Measurements from ENCODE around the gene CTAG1B.

Gene CTAG1B

DNA sequence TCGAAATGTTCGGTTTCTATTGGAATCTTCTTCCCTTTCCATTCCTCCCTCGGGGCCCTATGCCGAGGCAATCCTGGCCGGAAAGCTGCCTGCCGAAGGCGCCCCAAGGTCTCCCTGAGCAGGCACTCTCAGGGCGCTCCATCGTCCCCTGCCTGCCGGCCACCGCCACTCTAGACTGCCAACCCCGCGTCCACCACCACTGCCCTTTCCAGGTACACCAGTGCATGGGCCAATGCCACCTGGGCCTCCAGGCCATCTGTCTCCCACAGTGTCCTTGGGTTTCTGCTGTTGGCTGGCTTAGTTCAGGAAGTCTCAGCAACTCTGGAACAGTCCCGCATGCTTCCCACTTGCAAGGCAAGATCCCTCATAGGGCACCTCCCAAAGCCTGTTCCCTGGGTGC lies 19.6 kb downstream of the CTAG1B start:
- Histone ChIP-seq H2AFZ (ENCODE audit: low read depth, low read length, severe bottlenecking) (no peak overlapping the region), H3K27me3 (ENCODE audit: low read length) (no peaks in the 10 kb centered on the region), H3F3A (ENCODE audit: insufficient read depth) (no peaks in the 10 kb centered on the region), H3K4me2 (ENCODE audit: low read depth, low read length, poor library complexity, severe bottlenecking) (no peak overlapping the region), H3K9me3 (ENCODE audit: insufficient read depth, low read length) (no peaks in the 10 kb centered on the region), H4K20me1 (ENCODE audit: low read depth, low read length) (no peaks in the 10 kb centered on the region), H3K36me3 (ENCODE audit: low read length) (no peaks in the 10 kb centered on the region), H3K9ac (ENCODE audit: low read length) (no peak overlapping the region), H3K27ac (ENCODE audit: low read depth, low read length) (no peak overlapping the region), H3K79me2 (ENCODE audit: insufficient read depth, low read length) (no peaks in the 10 kb centered on the region), H3K4me3 (ENCODE audit: insufficient read depth, low read length, poor library complexity, severe bottlenecking) (no peak overlapping the region), H3K9me2 (replicated peaks; ENCODE audit: insufficient read depth, low read length) (no peaks in the 10 kb centered on the region)
- no peak for TF ChIP-seq EZH2phosphoT487 (conservative IDR thresholded peaks at IDR 0.05; ENCODE audit: low read length)

GRCh38 chrX:154598656-154599055 lies 20.4 kb downstream of the CTAG1B start:
- Histone ChIP-seq H3K4me2 (ENCODE audit: low read depth, low read length, poor library complexity, severe bottlenecking) (no peak overlapping the region), H3K9me3 (ENCODE audit: insufficient read depth, low read length) (no peaks in the 10 kb centered on the region), H3K9me2 (replicated peaks; ENCODE audit: insufficient read depth, low read length) (no peaks in the 10 kb centered on the region), H3K36me3 (ENCODE audit: low read length) (no peaks in the 10 kb centered on the region), H3K27me3 (ENCODE audit: low read length) (no peaks in the 10 kb centered on the region), H3K79me2 (ENCODE audit: insufficient read depth, low read length) (no peaks in the 10 kb centered on the region), H3K4me3 (ENCODE audit: insufficient read depth, low read length, poor library complexity, severe bottlenecking) (no peak overlapping the region), H4K20me1 (ENCODE audit: low read depth, low read length) (no peaks in the 10 kb centered on the region), H2AFZ (ENCODE audit: low read depth, low read length, severe bottlenecking) (no peak overlapping the region), H3K27ac (ENCODE audit: low read depth, low read length) (no peak overlapping the region), H3F3A (ENCODE audit: insufficient read depth) (no peaks in the 10 kb centered on the region), H3K9ac (ENCODE audit: low read length) (no peak overlapping the region)
- TF ChIP-seq EZH2phosphoT487 (conservative IDR thresholded peaks at IDR 0.05; ENCODE audit: low read length), result no peak
- TF ChIP-seq, protein P1, sequence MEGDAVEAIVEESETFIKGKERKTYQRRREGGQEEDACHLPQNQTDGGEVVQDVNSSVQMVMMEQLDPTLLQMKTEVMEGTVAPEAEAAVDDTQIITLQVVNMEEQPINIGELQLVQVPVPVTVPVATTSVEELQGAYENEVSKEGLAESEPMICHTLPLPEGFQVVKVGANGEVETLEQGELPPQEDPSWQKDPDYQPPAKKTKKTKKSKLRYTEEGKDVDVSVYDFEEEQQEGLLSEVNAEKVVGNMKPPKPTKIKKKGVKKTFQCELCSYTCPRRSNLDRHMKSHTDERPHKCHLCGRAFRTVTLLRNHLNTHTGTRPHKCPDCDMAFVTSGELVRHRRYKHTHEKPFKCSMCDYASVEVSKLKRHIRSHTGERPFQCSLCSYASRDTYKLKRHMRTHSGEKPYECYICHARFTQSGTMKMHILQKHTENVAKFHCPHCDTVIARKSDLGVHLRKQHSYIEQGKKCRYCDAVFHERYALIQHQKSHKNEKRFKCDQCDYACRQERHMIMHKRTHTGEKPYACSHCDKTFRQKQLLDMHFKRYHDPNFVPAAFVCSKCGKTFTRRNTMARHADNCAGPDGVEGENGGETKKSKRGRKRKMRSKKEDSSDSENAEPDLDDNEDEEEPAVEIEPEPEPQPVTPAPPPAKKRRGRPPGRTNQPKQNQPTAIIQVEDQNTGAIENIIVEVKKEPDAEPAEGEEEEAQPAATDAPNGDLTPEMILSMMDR (IDR thresholded peaks at IDR 0.05; ENCODE audit: insufficient read depth, low read length, poor library complexity, severe bottlenecking), result no peak

DNA sequence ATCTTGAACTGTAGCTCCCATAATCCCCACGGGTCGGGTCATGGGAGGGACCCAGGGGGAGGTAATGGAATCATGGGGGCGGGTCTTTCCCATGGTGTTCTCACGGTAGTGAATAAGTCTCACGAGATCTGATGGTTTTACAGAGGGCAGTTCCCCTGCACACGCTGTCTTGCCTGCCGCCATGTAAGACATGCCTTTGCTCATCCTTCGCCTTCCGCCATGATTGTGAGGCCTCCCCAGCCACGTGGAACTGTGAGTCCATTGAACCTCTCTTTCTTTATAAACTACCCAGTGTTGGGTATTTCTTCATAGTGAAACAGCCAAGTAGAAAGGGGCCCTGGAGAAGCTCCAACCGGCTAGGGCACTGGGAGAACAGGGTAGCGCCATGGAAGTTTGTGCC lies 21.9 kb downstream of the CTAG1B start:
- no peaks in the 10 kb centered on the region for H3F3A ChIP-seq (ENCODE audit: insufficient read depth)
- H2AFZ ChIP-seq (ENCODE audit: low read depth, low read length, severe bottlenecking), result no peak overlapping the region
- TF ChIP-seq, protein P1 (IDR thresholded peaks at IDR 0.05; ENCODE audit: insufficient read depth, low read length, poor library complexity, severe bottlenecking), result no peak
- TF ChIP-seq EZH2phosphoT487 (conservative IDR thresholded peaks at IDR 0.05; ENCODE audit: low read length), result no peak
- no peaks in the 10 kb centered on the region for H4K20me1 ChIP-seq (ENCODE audit: low read depth, low read length)
- no peak overlapping the region for H3K27ac ChIP-seq (ENCODE audit: low read depth, low read length)
- no peak overlapping the region for H3K9ac ChIP-seq (ENCODE audit: low read length)
- no peaks in the 10 kb centered on the region for H3K9me3 ChIP-seq (ENCODE audit: insufficient read depth, low read length)
- H3K79me2 ChIP-seq (ENCODE audit: insufficient read depth, low read length), result no peaks in the 10 kb centered on the region
- no peaks in the 10 kb centered on the region for H3K27me3 ChIP-seq (ENCODE audit: low read length)
- no peaks in the 10 kb centered on the region for H3K36me3 ChIP-seq (ENCODE audit: low read length)
- no peaks in the 10 kb centered on the region for H3K9me2 ChIP-seq (replicated peaks; ENCODE audit: insufficient read depth, low read length)
- no peak overlapping the region for H3K4me2 ChIP-seq (ENCODE audit: low read depth, low read length, poor library complexity, severe bottlenecking)
- no peak overlapping the region for H3K4me3 ChIP-seq (ENCODE audit: insufficient read depth, low read length, poor library complexity, severe bottlenecking)

DNA sequence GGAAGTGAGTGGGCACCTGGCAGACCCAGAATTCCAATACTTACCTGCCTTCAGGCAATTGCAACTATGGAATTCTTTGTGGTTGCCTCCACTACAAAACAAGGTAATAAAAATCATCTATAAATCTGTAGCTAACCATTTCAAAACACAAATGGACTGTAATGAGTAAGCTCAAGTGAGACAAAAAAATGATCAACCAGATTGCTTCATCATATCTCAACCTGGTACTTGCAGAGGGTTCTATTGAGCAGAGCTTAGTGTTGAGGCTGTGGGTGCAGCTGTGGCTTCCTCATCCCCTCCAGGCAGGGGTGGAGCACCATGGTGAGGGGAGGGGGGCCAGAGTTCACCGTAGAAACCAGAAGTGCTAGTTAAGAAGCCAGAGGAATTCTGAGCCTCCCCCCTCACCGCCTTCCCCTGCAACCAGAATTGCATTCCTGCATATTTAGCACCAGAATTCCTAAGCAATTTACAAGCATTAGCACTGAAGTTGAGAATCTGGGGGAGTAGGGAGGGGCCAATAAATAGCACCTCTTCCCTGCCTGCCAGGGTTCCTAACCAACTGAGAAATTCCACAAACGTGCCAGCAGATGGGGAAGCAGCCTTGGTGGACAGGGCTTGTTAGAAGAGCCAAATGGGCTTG lies 22.7 kb downstream of the CTAG1B start:
- Histone ChIP-seq H3K27ac (ENCODE audit: low read depth, low read length) (no peak overlapping the region), H4K20me1 (ENCODE audit: low read depth, low read length) (no peaks in the 10 kb centered on the region), H3K4me3 (ENCODE audit: insufficient read depth, low read length, poor library complexity, severe bottlenecking) (no peak overlapping the region), H3K36me3 (ENCODE audit: low read length) (no peaks in the 10 kb centered on the region), H2AFZ (ENCODE audit: low read depth, low read length, severe bottlenecking) (no peak overlapping the region), H3K4me2 (ENCODE audit: low read depth, low read length, poor library complexity, severe bottlenecking) (no peak overlapping the region), H3K79me2 (ENCODE audit: insufficient read depth, low read length) (no peaks in the 10 kb centered on the region), H3K9ac (ENCODE audit: low read length) (no peak overlapping the region), H3K9me3 (ENCODE audit: insufficient read depth, low read length) (no peaks in the 10 kb centered on the region), H3F3A (ENCODE audit: insufficient read depth) (no peaks in the 10 kb centered on the region), H3K27me3 (ENCODE audit: low read length) (no peaks in the 10 kb centered on the region), H3K9me2 (replicated peaks; ENCODE audit: insufficient read depth, low read length) (no peaks in the 10 kb centered on the region)
- no peak for TF ChIP-seq EZH2phosphoT487 (conservative IDR thresholded peaks at IDR 0.05; ENCODE audit: low read length)
- TF ChIP-seq, protein P1 (IDR thresholded peaks at IDR 0.05; ENCODE audit: insufficient read depth, low read length, poor library complexity, severe bottlenecking), result no peak

All from SU-DHL-6 (cell line).